Naive thymus-derived CD4-positive, alpha-beta T cell (primary cell): ENCODE measurements around the gene TRAPPC10. TPM values are rescaled to one million over a fixed set of nuclear protein-coding genes. Genes with fewer than 3 reads are reported as not detected.

Source experiments
- ATAC-seq: fragments of 150-1000 bp; cut with Tn5 transposase; 2 replicates; pipeline ENCODE4 v1.10.0; 2021; ENCODE audit warnings: mild to moderate bottlenecking, moderate library complexity
- CTCF ChIA-PET: fragments of 350-600 bp; sonication (Branson Sonifier 250); formaldehyde crosslinking; loops from one replicate; lab custom pipeline; 2021; ENCODE audit warnings: antibody characterized with exemption; lab: Charles Lee
- POLR2A ChIA-PET: fragments of 350-600 bp; sonication (Branson Sonifier 250); formaldehyde crosslinking; loops from one replicate; lab custom pipeline; 2021; ENCODE audit warnings: antibody characterized with exemption, inconsistent platforms; lab: Charles Lee
- DNase-seq, 9 donors: peaks; one replicate each; pipeline versions ENCODE4 v3.0.0 to v3.0.0-alpha.2; 2020 to 2022; ENCODE audit warnings: mixed read lengths in 1 of 9
- H3K27ac ChIP-seq: one replicate; pipeline ENCODE4 v1.7.0; 2013; ENCODE audit warnings: mild to moderate bottlenecking, low read depth, low read length, moderate library complexity
- H3K27me3 ChIP-seq, 2 donors: one replicate each; pipeline ENCODE4 v1.7.0; 2013; ENCODE audit warnings: low read length in 2 of 2, mild to moderate bottlenecking in 2 of 2, moderate library complexity in 2 of 2; ENCODE audit not compliant: control insufficient read depth in 2 of 2, insufficient read depth in 2 of 2
- H3K36me3 ChIP-seq, 3 experiments: 1 replicate in 2 of 3; 2 replicates in 1 of 3; pipeline ENCODE4 v1.7.0; 2013; ENCODE audit warnings: low read length in 3 of 3, mild to moderate bottlenecking in 3 of 3, moderate library complexity in 1 of 3; ENCODE audit not compliant: insufficient read depth in 3 of 3, control insufficient read depth in 2 of 3
- H3K4me1 ChIP-seq, 2 donors: one replicate each; pipeline ENCODE4 v1.7.0; 2013; ENCODE audit warnings: low read length in 2 of 2, mild to moderate bottlenecking in 2 of 2, moderate library complexity in 1 of 2; ENCODE audit not compliant: control insufficient read depth in 2 of 2, insufficient read depth in 2 of 2
- H3K4me3 ChIP-seq: 2 replicates; pipeline ENCODE4 v1.7.0; 2013; ENCODE audit warnings: mild to moderate bottlenecking, low read length
- H3K9me3 ChIP-seq, 3 experiments: 1 replicate in 2 of 3; 2 replicates in 1 of 3; pipeline ENCODE4 v1.7.0; 2013; ENCODE audit warnings: low read length in 3 of 3; ENCODE audit not compliant: control insufficient read depth in 2 of 3
- H3K27ac Mint-ChIP-seq, 9 donors: one replicate each; pipeline ENCODE4 v1.8.0; 2020 to 2022; ENCODE audit warnings: mixed read lengths in 9 of 9, mild to moderate bottlenecking in 8 of 9, moderate library complexity in 5 of 9, inconsistent platforms in 2 of 9
- H3K27me3 Mint-ChIP-seq, 5 donors: one replicate each; pipeline ENCODE4 v1.8.0; 2021 to 2022; ENCODE audit warnings: mixed read lengths in 5 of 5, mild to moderate bottlenecking in 1 of 5
- H3K36me3 Mint-ChIP-seq, 5 donors: one replicate each; pipeline ENCODE4 v1.8.0; 2020 to 2022; ENCODE audit warnings: mixed read lengths in 5 of 5, mild to moderate bottlenecking in 3 of 5, inconsistent platforms in 1 of 5
- H3K4me1 Mint-ChIP-seq, 7 donors: one replicate each; pipeline ENCODE4 v1.8.0; 2020 to 2022; ENCODE audit warnings: mixed read lengths in 7 of 7, mild to moderate bottlenecking in 3 of 7, inconsistent platforms in 1 of 7
- H3K4me3 Mint-ChIP-seq, 10 donors: one replicate each; pipeline ENCODE4 v1.8.0; 2020 to 2022; ENCODE audit warnings: mild to moderate bottlenecking in 10 of 10, mixed read lengths in 10 of 10, moderate library complexity in 6 of 10, inconsistent platforms in 2 of 10
- H3K9me3 Mint-ChIP-seq, 11 donors: one replicate each; pipeline ENCODE4 v1.8.0; 2020 to 2022; ENCODE audit warnings: mixed read lengths in 11 of 11, mild to moderate bottlenecking in 4 of 11, inconsistent platforms in 1 of 11, moderate library complexity in 1 of 11
- intact Hi-C, 2 donors: fragments of 100-400 bp; cut with micrococcal nuclease; formaldehyde crosslinking; loops; one replicate each; pipeline ENCODE4 v1.15.1; 2023
- polyA plus RNA-seq, 2 donors: library from polyadenylated mRNA; unstranded; fragments of 300-500 nt; fragmentation: Illumina TruSeq; gene quantifications; one replicate each; pipeline ENCODE4 v1.2.3, GENCODE V29; 2021
- total RNA-seq, 6 experiments: library from RNA in 5 of 6; stranded (reverse) in 5 of 6; gene quantifications; 1 replicate in 5 of 6; 2 replicates in 1 of 6; pipeline ENCODE4 v1.2.3 and lab custom pipeline; 2021 to 2026

TRAPPC10 gene
- total and polyA plus RNA-seq, 7 experiments from 2014 or later: 15.6 to 119 (median 93.2) TPM

DNA sequence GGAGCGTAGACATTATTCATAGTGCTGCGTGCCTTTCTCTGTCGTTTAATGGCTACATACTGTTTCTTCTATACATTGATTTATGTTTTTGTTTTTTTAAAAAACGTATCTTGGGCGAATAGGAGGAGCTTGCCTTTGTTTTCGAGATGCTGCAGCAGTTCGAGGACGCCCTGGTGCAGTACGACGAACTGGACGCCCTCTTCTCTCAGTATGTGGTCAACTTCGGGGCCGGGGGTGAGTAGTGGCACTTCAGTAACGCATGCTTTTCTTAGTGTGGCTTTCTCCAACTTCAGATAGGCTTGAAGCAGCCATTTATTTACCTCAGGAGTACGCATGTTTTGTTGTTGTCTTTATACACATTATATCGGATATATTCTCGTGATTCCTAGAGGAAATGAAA lies 46.9 kb downstream of the TRAPPC10 start:
- Mint-ChIP-seq H3K27me3 (no peaks in the 10 kb centered on the region), H3K36me3 (peaks cover 8 to 50% (median 23%) of the 10 kb centered on the region in 5 donors), H3K4me3 (no peak overlapping the region), H3K4me1 (peaks cover 6 to 40% (median 17%) of the 10 kb centered on the region in 7 donors), H3K9me3 (no peaks in the 10 kb centered on the region), H3K27ac (peak overlapping the region in 6 of 9 donors; percentile 17 to 70 (median 45))
- H3K4me1 ChIP-seq: no peaks in the 10 kb centered on the region
- H3K27ac ChIP-seq: no peak overlapping the region
- no peaks in the 10 kb centered on the region for H3K27me3 ChIP-seq
- H3K36me3 ChIP-seq: peaks cover 6 to 77% (median 14%) of the 10 kb centered on the region in 3 experiments
- ATAC-seq: no peak
- no peak for DNase-seq
- intact Hi-C loops: no loop called here
- POLR2A ChIA-PET: no interaction called here
- no peak overlapping the region for H3K4me3 ChIP-seq
- CTCF ChIA-PET: no interaction called here
- no peaks in the 10 kb centered on the region for H3K9me3 ChIP-seq

DNA sequence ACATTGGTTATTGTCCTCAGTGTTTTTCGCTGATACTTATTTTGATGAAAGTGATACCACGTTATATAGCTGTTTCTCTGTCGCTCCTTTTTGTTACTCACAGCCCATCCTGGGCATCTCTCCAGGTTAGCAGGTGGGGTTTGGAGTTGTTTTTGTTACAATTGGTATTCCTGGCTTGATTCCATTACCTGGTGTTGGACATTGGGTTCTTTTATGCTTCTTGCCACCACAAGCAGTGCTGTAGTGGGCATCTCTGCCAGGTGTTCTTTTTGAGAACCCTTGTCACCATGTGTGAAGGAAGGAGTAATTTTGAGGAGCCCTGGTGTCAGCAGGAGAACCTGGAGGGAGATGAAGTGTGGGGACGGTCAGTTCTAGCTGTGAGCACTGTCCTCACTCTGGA lies 47.6 kb downstream of the TRAPPC10 start:
- Histone ChIP-seq H3K27ac (no peak overlapping the region), H3K4me1 (peaks cover 1% of the 10 kb centered on the region in 2 donors), H3K36me3 (peaks cover 6 to 79% (median 14%) of the 10 kb centered on the region in 3 experiments), H3K27me3 (no peaks in the 10 kb centered on the region), H3K9me3 (no peaks in the 10 kb centered on the region), H3K4me3 (no peak overlapping the region)
- no peaks in the 10 kb centered on the region for H3K9me3 Mint-ChIP-seq
- no peak for ATAC-seq
- peak overlapping the region in 6 of 9 donors; percentile 5 to 76 (median 33) for H3K27ac Mint-ChIP-seq
- ChIA-PET CTCF (no interaction called here), POLR2A (no interaction called here)
- H3K4me1 Mint-ChIP-seq: peaks cover 6 to 44% (median 25%) of the 10 kb centered on the region in 7 donors
- H3K4me3 Mint-ChIP-seq: no peak overlapping the region
- no peak for DNase-seq
- no peaks in the 10 kb centered on the region for H3K27me3 Mint-ChIP-seq
- intact Hi-C loops: no loop called here
- peaks cover 5 to 51% (median 24%) of the 10 kb centered on the region in 5 donors for H3K36me3 Mint-ChIP-seq

DNA sequence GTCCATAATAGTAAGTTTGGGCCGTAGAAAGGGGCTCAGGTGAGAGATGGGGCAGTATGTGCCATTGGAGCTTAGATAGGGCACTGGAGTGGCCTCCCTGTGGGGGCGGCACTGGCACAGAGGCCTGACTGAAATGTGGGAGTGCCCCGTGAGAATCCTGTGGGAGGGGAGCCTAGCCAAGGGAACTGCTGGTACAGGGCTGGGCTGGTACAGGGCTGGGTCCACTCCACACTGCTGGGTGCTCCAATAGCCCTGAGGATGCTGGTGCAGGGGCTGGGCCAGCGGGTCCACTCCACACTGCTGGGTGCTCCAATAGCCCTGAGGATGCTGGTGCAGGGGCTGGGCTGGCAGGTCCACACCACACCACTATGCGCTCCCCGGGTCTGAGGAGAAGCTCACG lies 50.3 kb downstream of the TRAPPC10 start:
- DNase-seq (no peak), ATAC-seq (no peak)
- H3K9me3 Mint-ChIP-seq: no peaks in the 10 kb centered on the region
- no peak overlapping the region for H3K4me3 Mint-ChIP-seq
- peaks cover 4 to 43% (median 26%) of the 10 kb centered on the region in 5 donors for H3K36me3 Mint-ChIP-seq
- H3K27me3 Mint-ChIP-seq: no peaks in the 10 kb centered on the region
- POLR2A ChIA-PET: no interaction called here
- peak overlapping the region in 7 of 9 donors; percentile 61 to 100 (median 97) for H3K27ac Mint-ChIP-seq
- Histone ChIP-seq H3K27me3 (no peaks in the 10 kb centered on the region), H3K9me3 (no peaks in the 10 kb centered on the region), H3K36me3 (peaks cover 0 to 57% (median 10%) of the 10 kb centered on the region in 3 experiments), H3K4me3 (no peak overlapping the region), H3K4me1 (peaks cover 18 to 19% of the 10 kb centered on the region in 2 donors), H3K27ac (peak overlapping the region; percentile 85)
- intact Hi-C loops: no loop called here
- CTCF ChIA-PET: no interaction called here
- H3K4me1 Mint-ChIP-seq: peaks cover 22 to 60% (median 47%) of the 10 kb centered on the region in 7 donors

DNA sequence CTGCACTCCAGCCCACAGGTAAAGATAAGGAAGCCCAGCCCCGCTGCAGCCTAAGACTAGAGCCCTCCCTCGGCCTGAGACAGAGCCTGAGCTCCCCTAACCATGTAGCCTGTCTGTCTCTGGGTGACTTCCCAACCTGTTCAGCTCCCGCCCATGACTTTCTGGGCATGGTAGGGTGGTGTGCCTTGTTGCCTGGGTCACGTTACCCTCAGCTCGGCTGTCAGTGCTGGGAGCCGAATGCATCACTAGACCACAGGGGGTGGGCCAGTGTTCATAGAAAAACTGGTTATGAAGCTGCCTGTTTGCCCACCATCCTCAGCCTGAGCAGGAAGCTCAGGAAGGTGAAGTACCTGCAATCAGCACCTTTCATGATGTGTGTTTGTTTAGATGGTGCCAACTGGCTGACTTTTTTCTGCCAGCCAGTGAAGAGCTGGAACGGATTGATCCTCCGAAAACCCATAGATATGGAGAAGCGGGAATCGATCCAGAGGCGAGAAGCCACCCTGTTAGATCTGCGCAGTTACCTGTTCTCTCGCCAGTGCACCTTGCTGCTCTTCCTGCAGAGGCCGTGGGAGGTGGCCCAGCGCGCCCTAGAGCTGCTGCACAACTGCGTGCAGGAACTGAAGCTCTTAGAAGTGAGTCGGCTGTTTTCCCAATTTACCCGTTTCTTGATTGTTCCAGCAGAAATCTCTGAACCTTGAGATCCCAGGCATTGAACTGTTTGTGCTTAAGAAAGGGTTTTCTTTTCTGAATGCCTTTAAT lies 51.2 kb downstream of the TRAPPC10 start:
- no peak overlapping the region for H3K4me3 ChIP-seq
- no peak for ATAC-seq
- Mint-ChIP-seq H3K27me3 (no peaks in the 10 kb centered on the region), H3K4me1 (peaks cover 22 to 58% (median 50%) of the 10 kb centered on the region in 7 donors), H3K36me3 (peaks cover 3 to 44% (median 28%) of the 10 kb centered on the region in 5 donors), H3K4me3 (peak overlapping the region in 3 of 10 donors; percentile 12 to 80 (median 32)), H3K27ac (peak overlapping the region; percentile 75 to 100 (median 95)), H3K9me3 (no peaks in the 10 kb centered on the region)
- ChIA-PET POLR2A (interaction anchor here (0.9 to 1.8 kb wide), 2 partner anchors 13 to 20 kb away, joined by 3 to 7 read pairs; no protein-coding TSS in a partner anchor), CTCF (interaction anchor here (1.0 kb wide), 1 partner anchor 235 kb away, joined by 5 read pairs; no protein-coding TSS in a partner anchor)
- peaks cover 18 to 19% of the 10 kb centered on the region in 2 donors for H3K4me1 ChIP-seq
- DNase-seq: no peak
- peak overlapping the region; percentile 85 for H3K27ac ChIP-seq
- intact Hi-C loops: no loop called here
- H3K9me3 ChIP-seq: no peaks in the 10 kb centered on the region
- no peaks in the 10 kb centered on the region for H3K27me3 ChIP-seq
- H3K36me3 ChIP-seq: peaks cover 0 to 54% (median 12%) of the 10 kb centered on the region in 3 experiments

DNA sequence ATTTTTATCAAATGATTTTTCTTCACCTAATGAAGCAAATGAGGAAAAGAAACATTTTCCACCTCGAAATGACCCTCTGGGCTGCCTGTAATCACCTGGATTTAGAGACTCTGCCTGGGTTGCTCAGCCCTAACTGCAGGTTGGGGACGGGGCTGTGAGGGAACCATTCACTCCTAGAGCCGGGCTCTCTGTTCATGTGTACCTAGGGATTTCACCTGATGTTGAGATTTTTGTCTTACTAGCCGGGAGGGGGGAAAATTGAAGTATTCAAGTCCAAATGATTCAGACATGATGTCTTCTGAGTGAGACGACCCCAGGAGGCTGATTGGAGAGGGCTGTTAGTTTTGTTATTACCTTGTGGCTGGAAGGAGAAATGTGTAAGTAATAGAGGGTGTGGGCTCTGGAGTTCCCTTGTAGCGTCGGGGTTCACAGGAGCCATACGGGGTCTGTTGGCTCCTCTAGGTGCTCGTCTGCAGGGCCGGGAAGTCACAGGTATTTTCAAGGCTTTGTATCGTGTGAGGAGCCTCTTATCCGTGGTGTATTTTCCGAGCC lies 52.8 kb downstream of the TRAPPC10 start:
- Histone ChIP-seq H3K27me3 (no peaks in the 10 kb centered on the region), H3K27ac (peak overlapping the region; percentile 85), H3K9me3 (no peaks in the 10 kb centered on the region), H3K36me3 (peaks cover 0 to 49% (median 7%) of the 10 kb centered on the region in 3 experiments), H3K4me1 (peaks cover 18 to 19% of the 10 kb centered on the region in 2 donors), H3K4me3 (no peak overlapping the region)
- H3K4me1 Mint-ChIP-seq: peaks cover 20 to 62% (median 50%) of the 10 kb centered on the region in 7 donors
- no peaks in the 10 kb centered on the region for H3K27me3 Mint-ChIP-seq
- no peaks in the 10 kb centered on the region for H3K9me3 Mint-ChIP-seq
- POLR2A ChIA-PET: interaction anchor here (0.8 to 1.8 kb wide), 3 partner anchors 18 to 24 kb away, joined by 3 to 7 read pairs (median 3); no protein-coding TSS in a partner anchor
- peaks cover 2 to 40% (median 23%) of the 10 kb centered on the region in 5 donors for H3K36me3 Mint-ChIP-seq
- peak overlapping the region; percentile 82 to 100 (median 98) for H3K27ac Mint-ChIP-seq
- H3K4me3 Mint-ChIP-seq: peak overlapping the region; percentile 68 to 87 (median 80)
- ATAC-seq (no peak), DNase-seq (no peak)
- CTCF ChIA-PET: no interaction called here
- intact Hi-C loops: loop anchor here (1.0 to 5.0 kb wide), 2 partner anchors 18 to 38 kb away; no protein-coding TSS in a partner anchor

DNA sequence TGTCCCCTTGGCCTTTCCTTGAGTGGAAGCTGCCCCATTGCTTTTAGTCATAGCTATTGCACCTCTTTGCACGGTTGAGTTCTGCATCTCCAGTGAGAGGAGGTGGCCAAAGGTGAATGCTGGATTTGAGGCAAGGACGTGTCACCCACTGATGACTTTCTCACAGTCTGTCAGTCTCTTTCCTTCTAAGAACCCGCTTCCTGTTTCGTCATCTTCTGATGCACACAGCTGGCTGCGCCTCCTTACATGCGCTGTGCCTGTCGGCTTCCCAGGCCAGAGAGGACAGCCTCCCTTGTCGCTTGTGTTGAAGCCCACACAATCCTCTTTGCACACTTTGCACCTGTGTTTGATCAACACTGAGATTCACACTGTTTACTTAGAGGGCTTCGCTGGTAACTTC lies 53.3 kb downstream of the TRAPPC10 start:
- Mint-ChIP-seq H3K27me3 (no peaks in the 10 kb centered on the region), H3K27ac (peak overlapping the region; percentile 82 to 100 (median 98)), H3K4me3 (peak overlapping the region; percentile 68 to 87 (median 80)), H3K9me3 (no peaks in the 10 kb centered on the region), H3K36me3 (peaks cover 4 to 41% (median 23%) of the 10 kb centered on the region in 5 donors), H3K4me1 (peaks cover 20 to 64% (median 50%) of the 10 kb centered on the region in 7 donors)
- H3K27me3 ChIP-seq: no peaks in the 10 kb centered on the region
- CTCF ChIA-PET: no interaction called here
- peaks cover 18 to 19% of the 10 kb centered on the region in 2 donors for H3K4me1 ChIP-seq
- POLR2A ChIA-PET: interaction anchor here (0.8 to 1.0 kb wide), 2 partner anchors 18 to 24 kb away, joined by 3 read pairs; no protein-coding TSS in a partner anchor
- no peak overlapping the region for H3K4me3 ChIP-seq
- intact Hi-C loops: loop anchor here (1.0 to 5.0 kb wide), 2 partner anchors 18 to 38 kb away; no protein-coding TSS in a partner anchor
- peak overlapping the region; percentile 85 for H3K27ac ChIP-seq
- peak; percentile 39 to 93 (median 90) for DNase-seq
- no peaks in the 10 kb centered on the region for H3K9me3 ChIP-seq
- H3K36me3 ChIP-seq: peaks cover 0 to 52% (median 7%) of the 10 kb centered on the region in 3 experiments
- peak; percentile 97 for ATAC-seq
